MG63 (cell line): ENCODE measurements around the gene NSG1. TPM values are rescaled to one million over a fixed set of nuclear protein-coding genes. Genes with fewer than 3 reads are reported as not detected.

Experiments used
- DNase-seq: peaks from one replicate; pipeline ENCODE4 v3.0.0-alpha.2; 2020
- H3K27me3 ChIP-seq: fragments of 250-450 bp; sonication (Bioruptor Pico); 2 replicates; pipeline ENCODE4 v1.5.1; 2020; ENCODE audit warnings: mild to moderate bottlenecking, moderate library complexity
- H3K36me3 ChIP-seq: fragments of 250-450 bp; sonication (Bioruptor Pico); 2 replicates; pipeline ENCODE4 v1.5.1; 2020; ENCODE audit warnings: mild to moderate bottlenecking, moderate library complexity
- H3K4me3 ChIP-seq: fragments of 250-450 bp; sonication (Bioruptor Pico); 2 replicates; pipeline ENCODE4 v1.5.1; 2020; ENCODE audit warnings: mild to moderate bottlenecking, moderate library complexity
- H3K9me3 ChIP-seq: fragments of 250-450 bp; sonication (Bioruptor Pico); 2 replicates; pipeline ENCODE4 v1.5.1; 2020; ENCODE audit warnings: mild to moderate bottlenecking, moderate library complexity
- total RNA-seq: library from RNA; depleted of rRNA; stranded (reverse); fragments of >200 nt; shearing (Covaris generic); gene quantifications from 2 replicates; pipeline ENCODE4 v1.2.3, GENCODE V29; 2014; ENCODE audit warnings: low replicate concordance

The NSG1 gene
- total RNA-seq, 1 experiment from 2014 or later, result not detected

DNA sequence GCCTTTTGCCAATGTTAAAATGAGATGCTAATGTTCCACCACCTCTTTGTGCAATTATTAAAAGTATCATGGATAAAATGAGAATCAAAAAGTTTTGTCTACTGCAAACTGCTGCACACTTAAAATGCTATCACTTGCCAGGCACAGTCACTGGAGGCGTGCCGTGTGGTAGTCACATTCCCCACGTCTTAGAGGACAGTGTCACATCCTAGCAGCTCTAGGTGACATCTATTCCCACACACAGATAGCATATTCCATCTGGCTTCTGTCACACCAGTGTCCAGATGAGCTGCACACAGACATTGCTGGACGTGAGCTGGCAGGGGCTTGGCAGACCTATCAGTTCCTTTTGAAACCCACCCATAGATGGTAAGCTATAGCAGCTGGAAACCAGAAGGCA lies 47.0 kb downstream of the NSG1 start:
- DNase-seq, result no peak
- no peaks in the 10 kb centered on the region for H3K36me3 ChIP-seq
- no peak overlapping the region for H3K4me3 ChIP-seq
- H3K9me3 ChIP-seq, result no peaks in the 10 kb centered on the region
- no peaks in the 10 kb centered on the region for H3K27me3 ChIP-seq

- Histone ChIP-seq H3K9me3 (no peaks in the 10 kb centered on the region), H3K4me3 (no peak overlapping the region), H3K27me3 (no peaks in the 10 kb centered on the region), H3K36me3 (no peaks in the 10 kb centered on the region)
- no peak for DNase-seq
Observed at GRCh38 chr4:4436244-4436823, 49.4 kb downstream of the NSG1 start.

DNA sequence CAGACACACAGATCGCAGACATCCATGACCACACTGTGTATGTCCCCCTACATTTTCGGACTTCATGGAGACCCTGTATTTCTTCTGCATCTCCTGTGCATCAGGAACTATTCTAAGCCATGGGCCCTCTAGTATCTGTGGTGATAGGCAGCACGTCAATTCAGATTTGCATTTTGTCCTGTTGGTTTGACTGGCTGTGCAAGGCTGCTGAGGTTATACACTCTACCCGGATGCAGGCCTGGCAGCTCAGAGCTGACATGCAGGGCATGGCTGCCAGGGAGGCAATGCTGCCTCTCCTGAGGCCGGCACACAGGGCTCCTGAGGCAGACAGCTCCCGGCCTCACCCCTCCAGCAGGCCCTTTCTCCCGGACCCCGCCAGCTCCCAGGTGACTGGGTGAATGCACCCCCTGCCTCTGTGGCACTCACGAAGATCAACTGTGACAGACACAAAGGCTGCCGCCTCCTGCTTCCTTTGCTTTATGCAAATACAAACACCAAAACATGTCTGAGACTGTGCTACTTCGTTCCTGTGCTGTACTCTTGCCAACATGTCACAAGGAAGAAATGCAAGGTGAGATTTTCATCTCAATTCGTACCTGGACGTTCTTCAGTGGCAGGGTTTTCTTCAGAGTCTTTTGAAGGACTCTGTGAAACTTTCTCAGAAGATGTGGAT lies 51.0 kb downstream of the NSG1 start:
- no peaks in the 10 kb centered on the region for H3K27me3 ChIP-seq
- H3K36me3 ChIP-seq, result no peaks in the 10 kb centered on the region
- H3K4me3 ChIP-seq, result no peak overlapping the region
- no peak for DNase-seq
- no peaks in the 10 kb centered on the region for H3K9me3 ChIP-seq

- Histone ChIP-seq H3K4me3 (no peak overlapping the region), H3K27me3 (no peaks in the 10 kb centered on the region), H3K9me3 (no peaks in the 10 kb centered on the region), H3K36me3 (no peaks in the 10 kb centered on the region)
- no peak for DNase-seq
Observed at GRCh38 chr4:4438891-4439290, 52.0 kb downstream of the NSG1 start.

DNA sequence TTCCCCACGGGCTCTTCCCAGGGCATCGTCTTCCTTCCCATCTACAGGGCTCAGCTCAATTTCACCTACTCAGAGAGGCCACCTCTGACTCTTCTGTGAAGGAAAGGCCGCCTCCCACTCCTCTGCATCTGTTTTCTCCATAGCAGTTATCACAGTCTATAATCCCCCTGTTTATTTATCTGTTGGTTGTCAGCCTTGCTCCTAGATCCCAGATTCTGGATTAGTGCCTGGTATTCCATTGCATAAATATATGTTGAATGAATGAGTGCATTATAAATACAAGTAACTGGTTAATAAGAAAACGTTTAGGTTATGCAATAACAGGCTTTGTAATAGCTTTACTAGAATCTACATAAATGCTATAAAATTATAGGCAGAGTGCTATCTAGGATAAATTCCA lies 52.9 kb downstream of the NSG1 start:
- no peaks in the 10 kb centered on the region for H3K36me3 ChIP-seq
- no peaks in the 10 kb centered on the region for H3K9me3 ChIP-seq
- peak; percentile 10 for DNase-seq
- H3K27me3 ChIP-seq, result no peaks in the 10 kb centered on the region
- H3K4me3 ChIP-seq, result no peak overlapping the region

DNA sequence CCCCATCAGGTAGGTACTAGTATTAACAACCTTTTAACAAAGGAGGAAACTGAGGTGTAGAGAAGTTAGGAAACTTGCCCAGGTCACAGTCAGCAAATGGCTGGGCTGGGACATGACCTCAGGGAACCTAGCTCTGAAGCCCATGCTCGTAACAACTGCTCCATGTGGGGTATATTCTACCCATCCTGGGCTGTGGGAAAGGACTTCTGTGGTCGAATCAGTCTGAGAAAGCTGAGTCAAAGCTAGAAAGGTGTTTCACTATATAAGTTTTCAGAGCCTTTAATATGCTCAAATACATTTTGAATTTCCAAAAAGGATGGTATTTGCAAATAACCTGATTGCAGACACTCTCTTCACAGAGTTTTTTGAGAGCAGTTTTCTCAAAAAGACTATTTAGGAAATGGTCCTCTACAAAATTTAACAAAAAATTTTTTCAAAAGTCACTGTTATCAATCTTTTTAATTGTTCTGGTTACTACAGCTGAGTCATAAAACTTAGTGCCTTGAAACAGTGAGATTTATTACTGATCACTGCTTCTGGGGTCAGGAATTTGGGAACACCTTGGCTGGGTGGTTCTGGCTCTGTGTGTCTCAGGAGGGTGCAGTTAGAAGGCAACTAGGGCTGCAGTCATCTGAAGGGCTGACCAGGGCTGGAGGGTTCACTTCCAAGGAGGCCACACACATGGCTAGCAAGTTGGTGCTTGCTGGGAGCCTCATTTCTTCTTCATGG lies 53.6 kb downstream of the NSG1 start:
- no peak for DNase-seq
- H3K36me3 ChIP-seq, result no peaks in the 10 kb centered on the region
- H3K9me3 ChIP-seq, result no peaks in the 10 kb centered on the region
- no peaks in the 10 kb centered on the region for H3K27me3 ChIP-seq
- no peak overlapping the region for H3K4me3 ChIP-seq

DNA sequence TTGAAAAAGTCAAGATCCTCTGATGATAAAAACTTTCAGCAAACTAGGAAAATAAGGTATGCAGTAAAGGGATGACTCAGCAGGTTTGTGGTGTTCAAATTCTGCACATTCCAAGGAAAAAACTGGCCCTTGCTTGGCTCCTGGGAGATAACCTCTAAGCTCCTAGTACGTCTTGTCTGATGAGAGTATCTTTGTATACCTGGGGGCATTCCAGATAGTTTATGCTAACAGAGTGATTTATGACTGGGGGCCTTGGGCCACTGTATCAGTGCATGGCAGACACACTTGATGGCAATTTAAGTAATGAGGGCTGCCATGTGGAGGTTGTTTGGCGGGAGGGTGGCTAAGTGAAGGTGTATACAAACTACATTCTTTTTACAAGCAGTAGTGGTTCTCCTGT lies 56.9 kb downstream of the NSG1 start:
- Histone ChIP-seq H3K36me3 (no peaks in the 10 kb centered on the region), H3K4me3 (no peak overlapping the region), H3K27me3 (no peaks in the 10 kb centered on the region), H3K9me3 (no peaks in the 10 kb centered on the region)
- no peak for DNase-seq

DNA sequence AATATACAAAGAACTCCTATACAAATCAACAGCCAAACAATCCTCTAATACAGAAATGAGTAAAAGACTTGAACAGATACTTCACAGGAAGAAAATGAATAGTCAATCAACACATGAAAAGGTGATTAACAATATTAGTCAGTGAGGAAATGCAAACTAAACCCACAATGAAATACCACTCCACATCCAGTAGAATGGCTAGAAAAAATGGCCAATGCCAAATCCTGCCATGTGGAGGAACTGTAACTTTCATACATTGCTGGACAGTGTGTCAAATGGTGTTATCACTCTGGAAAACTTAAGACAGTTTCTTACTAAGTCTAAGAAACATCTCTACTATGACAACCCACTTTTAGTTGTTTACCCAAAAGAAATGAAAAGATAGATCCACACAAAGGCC lies 59.5 kb downstream of the NSG1 start:
- Histone ChIP-seq H3K9me3 (no peaks in the 10 kb centered on the region), H3K36me3 (no peaks in the 10 kb centered on the region), H3K4me3 (no peak overlapping the region), H3K27me3 (no peaks in the 10 kb centered on the region)
- DNase-seq, result no peak

DNA sequence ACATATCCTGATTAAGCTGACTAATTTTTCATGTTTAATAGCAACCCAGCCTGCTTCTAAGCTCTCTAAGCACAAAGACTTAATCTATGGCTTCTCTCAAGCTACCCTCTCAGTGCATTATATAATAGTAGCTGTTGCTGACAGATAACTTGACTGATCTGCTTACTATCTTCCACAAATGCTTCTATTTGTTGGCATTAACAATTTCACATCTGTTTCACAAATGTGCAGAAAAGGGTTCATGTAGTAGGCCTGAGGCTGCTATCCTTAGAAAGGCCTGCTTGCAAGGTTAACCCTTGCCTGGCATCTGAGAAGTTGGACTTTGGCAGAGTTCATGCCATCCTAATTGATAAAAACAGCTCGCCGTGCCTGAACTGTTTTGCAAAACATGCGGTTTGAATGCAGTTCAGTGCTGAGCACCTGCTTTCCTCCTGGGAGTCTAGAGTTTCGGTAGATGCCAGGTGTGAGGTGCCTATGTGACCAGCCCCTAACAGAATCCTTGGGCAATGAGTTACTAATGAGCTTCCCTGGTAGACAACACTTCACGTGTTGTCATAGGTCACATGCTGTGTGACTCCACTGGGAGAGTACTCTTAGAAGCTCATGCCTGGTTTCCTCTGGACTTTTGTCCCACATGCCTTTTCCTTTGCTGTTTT lies 68.4 kb downstream of the NSG1 start:
- no peak for DNase-seq

DNA sequence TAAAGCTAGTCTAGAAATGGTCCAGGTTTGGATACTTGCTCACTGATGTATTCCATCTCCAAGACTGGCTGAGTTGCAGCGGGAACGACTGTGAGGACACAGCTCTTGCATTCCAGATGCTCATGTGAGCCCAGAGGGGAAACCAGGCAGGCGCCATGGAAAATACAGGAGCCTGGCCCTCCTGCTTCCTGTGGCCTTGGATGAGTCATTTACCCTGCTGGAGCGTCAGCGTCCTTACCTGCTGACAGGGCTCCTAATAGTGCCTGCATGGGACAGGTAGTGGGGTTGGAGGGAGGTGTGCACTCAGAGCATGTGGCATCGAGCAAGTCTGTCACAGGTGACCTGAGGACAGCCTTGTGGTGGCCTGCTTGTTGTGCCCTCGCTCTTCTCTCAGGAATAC lies 69.4 kb downstream of the NSG1 start:
- no peaks in the 10 kb centered on the region for H3K9me3 ChIP-seq
- no peak for DNase-seq
- H3K36me3 ChIP-seq, result no peaks in the 10 kb centered on the region; the same call in 1 of the 2 replicates
- no peak overlapping the region for H3K4me3 ChIP-seq
- H3K27me3 ChIP-seq, result no peaks in the 10 kb centered on the region

More for the DNA sequence above, 68.4 kb downstream of the NSG1 start:
- Histone ChIP-seq H3K4me3 (no peak overlapping the region), H3K36me3 (no peaks in the 10 kb centered on the region; the same call in 1 of the 2 replicates), H3K27me3 (no peaks in the 10 kb centered on the region), H3K9me3 (no peaks in the 10 kb centered on the region)

DNA sequence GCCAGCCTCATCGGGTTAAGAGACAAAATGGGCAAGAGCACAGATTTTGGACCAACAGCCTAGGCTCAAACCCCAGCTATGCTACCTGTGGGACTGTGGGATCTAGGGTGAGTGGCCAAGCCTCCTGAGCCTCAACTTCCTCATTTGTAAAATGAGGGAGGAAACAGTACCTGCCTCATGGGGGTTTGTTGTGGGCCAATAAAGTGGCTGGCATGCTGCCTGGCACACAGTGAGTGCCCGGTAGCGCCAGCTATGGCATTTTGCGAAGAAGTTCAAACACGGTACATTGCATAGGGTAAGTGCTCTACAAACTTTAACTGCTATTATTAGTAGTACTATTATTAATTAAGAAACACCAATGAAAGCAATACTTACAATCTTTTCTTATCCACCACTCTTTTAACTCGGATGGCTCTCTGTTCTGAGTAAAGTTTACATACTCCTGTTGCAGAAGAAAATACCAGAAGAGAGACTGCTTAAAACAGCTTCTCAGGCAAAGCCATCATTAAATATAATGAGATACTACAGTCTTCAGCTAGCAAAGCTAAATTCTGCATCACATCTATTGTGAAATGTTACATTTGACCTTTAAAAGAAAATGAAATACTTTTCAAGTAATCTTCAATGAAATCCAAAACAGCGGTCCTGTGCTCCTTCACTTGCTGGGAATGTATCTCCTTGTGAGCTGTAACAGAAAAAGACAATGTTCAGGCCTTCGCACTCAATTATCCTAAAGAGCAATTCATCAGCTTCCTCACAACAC lies 70.1 kb downstream of the NSG1 start:
- H3K9me3 ChIP-seq, result no peaks in the 10 kb centered on the region
- no peak for DNase-seq

DNA sequence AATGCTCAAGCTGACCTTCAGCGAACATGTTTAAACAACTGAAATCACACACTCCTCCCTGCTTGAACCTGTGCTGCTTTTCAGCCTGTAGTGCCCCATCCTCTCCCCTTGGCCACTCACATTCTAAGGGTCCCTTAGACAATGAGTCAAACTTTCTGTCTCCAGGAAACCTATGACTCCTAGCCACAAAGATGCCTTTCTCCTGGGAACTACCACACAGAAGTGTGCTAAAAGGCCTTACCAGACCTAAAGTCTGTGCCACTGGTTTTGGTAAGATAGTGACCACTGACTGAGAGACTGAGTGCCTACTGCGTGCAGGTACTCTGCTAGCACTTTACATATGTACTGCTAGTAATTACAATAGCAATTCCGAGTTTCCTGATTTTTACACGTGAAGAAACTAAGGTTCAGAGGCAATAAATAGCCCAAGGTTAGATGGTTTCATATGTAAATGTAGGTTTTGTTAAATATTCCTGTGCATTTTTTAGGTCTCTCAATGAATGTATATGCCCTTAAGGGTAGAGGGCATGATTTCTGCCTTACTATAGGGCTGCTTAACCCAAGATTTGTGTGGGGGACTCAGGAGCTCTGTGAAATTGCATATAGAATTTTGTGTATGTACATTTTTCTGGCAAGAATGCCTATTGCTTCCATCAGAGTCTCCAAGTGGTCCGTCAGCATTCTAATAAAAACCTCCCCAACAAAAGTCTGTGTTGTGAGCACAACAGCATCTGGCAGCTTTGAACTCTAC lies 71.1 kb downstream of the NSG1 start:
- H3K4me3 ChIP-seq, result no peak overlapping the region
- H3K9me3 ChIP-seq, result no peaks in the 10 kb centered on the region
- H3K36me3 ChIP-seq, result no peaks in the 10 kb centered on the region
- H3K27me3 ChIP-seq, result no peaks in the 10 kb centered on the region
- no peak for DNase-seq

More for the DNA sequence above, 70.1 kb downstream of the NSG1 start:
- H3K36me3 ChIP-seq, result no peaks in the 10 kb centered on the region; the same call in 1 of the 2 replicates
- no peaks in the 10 kb centered on the region for H3K27me3 ChIP-seq
- no peak overlapping the region for H3K4me3 ChIP-seq

DNA sequence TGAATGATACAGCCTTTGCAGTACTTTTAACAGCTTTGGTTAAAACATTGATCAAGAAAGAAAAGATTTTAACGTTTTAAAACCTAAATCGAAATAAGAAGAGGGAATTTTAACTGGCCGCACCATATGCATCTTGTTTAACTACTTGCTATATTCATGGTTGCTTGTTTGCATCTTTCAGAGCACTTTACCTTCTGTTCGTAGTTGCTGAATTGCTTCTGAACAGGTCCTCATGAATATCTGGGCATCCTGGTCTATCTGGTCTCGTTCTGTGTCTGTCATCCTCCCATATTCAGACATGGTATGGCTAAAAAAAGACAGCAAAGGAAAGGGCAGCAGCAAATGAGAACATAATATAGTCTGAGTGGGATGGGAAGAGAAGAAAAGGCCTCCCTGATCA lies 72.3 kb downstream of the NSG1 start:
- Histone ChIP-seq H3K9me3 (no peaks in the 10 kb centered on the region), H3K4me3 (no peak overlapping the region), H3K27me3 (no peaks in the 10 kb centered on the region), H3K36me3 (no peaks in the 10 kb centered on the region)
- no peak for DNase-seq

GRCh38 chr4:4460759-4461158 lies 73.9 kb downstream of the NSG1 start:
- H3K4me3 ChIP-seq, result no peak overlapping the region
- no peaks in the 10 kb centered on the region for H3K9me3 ChIP-seq
- no peak for DNase-seq
- no peaks in the 10 kb centered on the region; the same call in 1 of the 2 replicates for H3K36me3 ChIP-seq
- H3K27me3 ChIP-seq, result no peaks in the 10 kb centered on the region

- Histone ChIP-seq H3K9me3 (no peaks in the 10 kb centered on the region), H3K4me3 (no peak overlapping the region), H3K27me3 (no peaks in the 10 kb centered on the region), H3K36me3 (no peaks in the 10 kb centered on the region; the same call in 1 of the 2 replicates)
- no peak for DNase-seq
Observed at GRCh38 chr4:4461178-4461577, 74.3 kb downstream of the NSG1 start.

- no peaks in the 10 kb centered on the region; the same call in 1 of the 2 replicates for H3K36me3 ChIP-seq
- no peaks in the 10 kb centered on the region for H3K27me3 ChIP-seq
- DNase-seq, result no peak
- H3K4me3 ChIP-seq, result no peak overlapping the region
- H3K9me3 ChIP-seq, result no peaks in the 10 kb centered on the region
Observed at GRCh38 chr4:4461850-4462249, 74.9 kb downstream of the NSG1 start.
